GM18511 (cell line): ENCODE data around the gene HCN1.
"Not testable (repeated sequence)": the region's sequence is repeated elsewhere in the genome, so short reads cannot be mapped to it uniquely, and the experiment has no call there.

ENCODE experiments used
- ATAC-seq: cut with Tn5 transposase; IDR thresholded peaks from one replicate; pipeline ENCODE4 v1.9.1; 2021; ENCODE audit warnings: mild to moderate bottlenecking, moderate library complexity; ENCODE audit not compliant: unreplicated experiment

HCN1 gene

GRCh38 chr5:45622365-45622764 is 73.8 kb downstream of the HCN1 start:
- ATAC-seq, result no peak

- no peak for ATAC-seq
Observed at GRCh38 chr5:45617859-45618416, 78.2 kb downstream of the HCN1 start.

GRCh38 chr5:45609661-45610060 is 86.5 kb downstream of the HCN1 start:
- no peak for ATAC-seq

GRCh38 chr5:45604092-45604491 is 92.1 kb downstream of the HCN1 start:
- no peak for ATAC-seq

GRCh38 chr5:45601424-45601823 is 94.8 kb downstream of the HCN1 start:
- ATAC-seq, result no peak

- no peak for ATAC-seq
Observed at GRCh38 chr5:45596320-45596719, 99.9 kb downstream of the HCN1 start.

GRCh38 chr5:45586001-45586400 is 110.2 kb downstream of the HCN1 start:
- ATAC-seq, result not testable (repeated sequence)

GRCh38 chr5:45578270-45578669 is 117.9 kb downstream of the HCN1 start:
- ATAC-seq, result no peak

GRCh38 chr5:45568813-45569212 is 127.4 kb downstream of the HCN1 start:
- no peak for ATAC-seq

- ATAC-seq, result no peak
Observed at GRCh38 chr5:45542421-45542820, 153.8 kb downstream of the HCN1 start.

GRCh38 chr5:45533663-45534062 is 162.5 kb downstream of the HCN1 start:
- ATAC-seq, result no peak

GRCh38 chr5:45532826-45533624 is 163.2 kb downstream of the HCN1 start:
- no peak for ATAC-seq

GRCh38 chr5:45521067-45521466 is 175.1 kb downstream of the HCN1 start:
- no peak for ATAC-seq

- no peak for ATAC-seq
Observed at GRCh38 chr5:45512521-45512920, 183.7 kb downstream of the HCN1 start.

GRCh38 chr5:45509371-45509770 is 186.8 kb downstream of the HCN1 start:
- no peak for ATAC-seq

- ATAC-seq, result no peak
Observed at GRCh38 chr5:45508135-45508534, 188.0 kb downstream of the HCN1 start.

- ATAC-seq, result no peak
Observed at GRCh38 chr5:45507178-45507577, 189.0 kb downstream of the HCN1 start.

- ATAC-seq, result not testable (repeated sequence)
Observed at GRCh38 chr5:45499006-45499405, 197.2 kb downstream of the HCN1 start.

GRCh38 chr5:45491368-45491767 is 204.8 kb downstream of the HCN1 start:
- ATAC-seq, result no peak

- no peak for ATAC-seq
Observed at GRCh38 chr5:45484781-45485180, 211.4 kb downstream of the HCN1 start.

GRCh38 chr5:45454114-45454513 is 242.1 kb downstream of the HCN1 start:
- ATAC-seq, result no peak

- not testable (repeated sequence) for ATAC-seq
Observed at GRCh38 chr5:45444856-45445255, 251.3 kb downstream of the HCN1 start.

- ATAC-seq, result no peak
Observed at GRCh38 chr5:45440466-45440865, 255.7 kb downstream of the HCN1 start.
